Stimulated activated CD4-positive, alpha-beta T cell treated with anti-CD3 and anti-CD28 coated beads, Interleukin-1b, Interleukin-23, amount 100 ng/mL, for 4 hours (primary cell): ENCODE results near the gene RNF223.
"Not testable (repeated sequence)": the region's sequence is repeated elsewhere in the genome, so short reads cannot be mapped to it uniquely, and the experiment has no call there.

Source experiments
- DNase-seq, 2 donors: peaks; one replicate each; pipeline ENCODE4 v3.0.0-alpha.2; 2020; ENCODE audit warnings: low read depth in 2 of 2

Gene RNF223

GRCh38 chr1:1059494-1060280 lies 14.4 kb downstream of the RNF223 start:
- DNase-seq, result peak; percentile 91 to 96

- DNase-seq, result peak in 1 of 2 donors; percentile 22
Measured at GRCh38 chr1:1058921-1059493, 15.1 kb downstream of the RNF223 start.

- no peak for DNase-seq
Measured at GRCh38 chr1:1058088-1058905, 15.8 kb downstream of the RNF223 start.

- not testable (repeated sequence) for DNase-seq
Measured at GRCh38 chr1:1057769-1058087, 16.4 kb downstream of the RNF223 start.

DNA sequence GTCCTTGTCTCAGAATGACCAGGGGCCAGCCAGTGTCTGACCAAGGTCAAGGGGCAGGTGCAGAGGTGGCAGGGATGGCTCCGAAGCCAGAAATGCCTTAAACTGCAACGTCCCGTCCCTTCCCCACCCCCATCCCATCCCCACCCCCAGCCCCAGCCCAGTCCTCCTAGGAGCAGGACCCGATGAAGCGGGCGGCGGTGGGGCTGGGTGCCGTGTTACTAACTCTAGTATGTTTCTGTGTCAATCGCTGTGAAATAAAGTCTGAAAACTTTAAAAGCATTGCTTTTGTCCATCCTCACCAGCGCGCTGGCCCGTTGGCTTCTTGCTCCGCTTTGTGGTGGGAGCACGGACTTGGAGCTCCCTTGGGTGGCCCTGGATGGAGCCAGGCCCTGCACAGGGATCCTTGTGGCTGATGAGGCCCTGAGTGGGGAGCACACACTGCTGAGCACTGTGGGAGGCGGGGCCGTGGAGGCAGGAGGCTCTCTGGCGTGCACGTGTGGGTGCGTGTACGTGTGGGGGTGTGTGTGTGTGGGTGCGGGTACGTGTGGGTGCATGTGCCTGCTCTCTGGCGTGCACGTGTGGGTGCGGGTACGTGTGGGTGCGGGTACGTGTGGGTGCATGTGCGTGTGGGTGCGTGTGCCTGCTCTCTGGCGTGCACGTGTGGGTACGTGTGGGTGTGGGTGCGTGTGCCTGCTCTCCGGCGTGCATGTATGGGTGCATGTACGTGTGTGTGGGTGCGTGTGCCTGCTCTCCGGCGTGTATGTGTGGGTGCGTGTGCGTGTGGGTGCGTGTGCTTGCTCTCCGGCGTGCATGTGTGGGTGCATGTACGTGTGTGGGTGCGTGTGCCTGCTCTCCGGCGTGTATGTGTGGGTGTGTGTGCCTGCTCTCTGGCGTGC lies 18.0 kb downstream of the RNF223 start:
- no peak for DNase-seq

DNA sequence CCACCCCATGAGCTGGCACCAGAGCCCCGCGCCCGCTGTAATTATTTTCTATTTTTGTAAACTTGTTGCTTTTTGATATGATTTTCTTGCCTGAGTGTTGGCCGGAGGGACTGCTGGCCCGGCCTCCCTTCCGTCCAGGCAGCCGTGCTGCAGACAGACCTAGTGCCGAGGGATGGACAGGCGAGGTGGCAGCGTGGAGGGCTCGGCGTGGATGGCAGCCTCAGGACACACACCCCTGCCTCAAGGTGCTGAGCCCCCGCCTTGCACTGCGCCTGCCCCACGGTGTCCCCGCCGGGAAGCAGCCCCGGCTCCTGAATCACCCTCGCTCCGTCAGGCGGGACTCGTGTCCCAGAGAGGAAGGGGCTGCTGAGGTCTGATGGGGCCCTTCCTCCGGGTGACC lies 19.1 kb downstream of the RNF223 start:
- no peak for DNase-seq

DNA sequence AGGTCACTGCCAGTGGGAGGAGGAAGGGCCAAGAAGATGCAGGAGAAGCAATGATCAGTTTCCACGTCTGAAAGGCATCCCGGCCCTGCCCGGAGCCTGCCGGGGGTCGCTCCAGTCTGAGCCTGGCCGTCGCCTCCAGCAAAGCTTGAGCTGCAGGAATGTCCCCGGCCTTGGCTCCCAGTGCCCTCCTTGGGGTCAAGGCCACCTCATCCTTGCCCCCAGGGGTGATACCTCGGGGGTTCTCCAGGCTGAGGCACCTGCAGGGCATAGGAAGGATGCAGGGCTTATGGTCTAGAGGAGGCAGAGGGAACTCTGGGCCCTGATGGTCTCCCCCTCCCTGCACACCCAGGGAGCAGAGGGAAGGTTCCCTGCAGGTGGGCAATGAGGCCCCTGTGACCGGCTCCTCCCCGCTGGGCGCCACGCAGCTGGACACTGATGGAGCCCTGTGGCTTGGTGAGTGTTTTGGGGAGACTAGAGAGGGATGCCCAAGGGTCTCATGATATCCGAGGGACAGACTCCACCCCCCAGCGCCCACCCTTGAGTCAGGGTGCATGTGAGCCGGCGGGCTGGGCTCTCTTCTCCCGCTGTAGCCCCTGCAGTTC lies 19.9 kb downstream of the RNF223 start:
- no peak for DNase-seq

- no peak for DNase-seq
Measured at GRCh38 chr1:1053682-1054081, 20.4 kb downstream of the RNF223 start.

DNA sequence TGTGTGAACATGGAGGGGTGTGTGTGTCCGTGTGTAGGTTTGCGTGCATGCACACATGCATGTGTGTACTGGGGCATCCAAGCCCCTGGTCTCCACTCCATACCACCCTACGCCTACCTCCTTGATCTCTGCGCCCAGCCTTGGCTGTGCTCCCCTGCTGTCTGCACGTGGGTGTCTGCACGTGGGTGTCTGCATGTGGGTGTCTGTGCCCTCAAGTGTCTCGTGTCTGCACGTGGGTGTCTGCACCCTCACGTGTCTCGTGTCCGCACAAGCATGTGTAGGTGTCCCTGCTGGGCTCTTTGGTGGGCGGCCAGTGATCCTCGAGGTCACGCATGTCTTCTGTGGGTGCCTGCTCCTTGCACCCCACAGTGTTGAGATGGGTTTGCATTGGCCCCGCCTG lies 21.1 kb downstream of the RNF223 start:
- DNase-seq, result no peak

DNA sequence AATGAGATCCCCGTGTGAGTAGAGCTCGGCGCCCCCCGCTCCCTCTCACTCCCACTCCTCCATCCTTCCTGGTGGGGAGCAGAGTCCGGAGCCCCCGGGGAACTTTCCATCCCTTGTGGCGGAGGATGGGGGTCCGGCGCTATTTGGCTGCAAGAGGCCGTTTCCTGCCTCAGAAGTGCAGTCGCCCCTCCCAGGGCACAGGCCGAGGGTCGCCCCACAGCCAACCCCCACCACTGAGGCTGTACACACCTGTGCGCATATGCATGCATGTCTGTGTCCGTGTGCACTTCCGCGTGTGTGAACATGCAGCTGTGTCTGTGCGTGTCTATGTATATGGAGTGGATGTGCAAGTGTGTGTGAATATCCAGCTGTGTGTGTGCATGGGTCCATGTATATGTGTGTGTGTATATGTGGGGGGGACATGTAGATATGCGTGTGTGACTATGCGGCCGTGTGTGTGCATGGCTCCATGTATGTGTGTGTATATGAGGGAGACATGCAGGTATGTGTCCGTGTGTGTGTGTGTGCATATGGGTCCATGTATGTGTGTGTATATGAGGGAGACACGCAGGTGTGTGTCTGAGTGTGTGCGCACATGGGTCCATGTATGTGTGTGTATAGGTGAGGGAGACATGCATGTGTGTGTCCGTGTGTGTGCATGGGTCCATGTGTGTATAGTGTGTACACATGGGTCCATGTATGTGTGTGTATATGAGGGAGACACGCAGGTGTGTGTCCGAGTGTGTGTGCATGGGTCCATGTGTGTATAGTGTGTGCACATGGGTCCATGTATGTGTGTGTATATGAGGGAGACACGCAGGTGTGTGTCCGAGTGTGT lies 21.9 kb downstream of the RNF223 start:
- DNase-seq, result no peak

DNA sequence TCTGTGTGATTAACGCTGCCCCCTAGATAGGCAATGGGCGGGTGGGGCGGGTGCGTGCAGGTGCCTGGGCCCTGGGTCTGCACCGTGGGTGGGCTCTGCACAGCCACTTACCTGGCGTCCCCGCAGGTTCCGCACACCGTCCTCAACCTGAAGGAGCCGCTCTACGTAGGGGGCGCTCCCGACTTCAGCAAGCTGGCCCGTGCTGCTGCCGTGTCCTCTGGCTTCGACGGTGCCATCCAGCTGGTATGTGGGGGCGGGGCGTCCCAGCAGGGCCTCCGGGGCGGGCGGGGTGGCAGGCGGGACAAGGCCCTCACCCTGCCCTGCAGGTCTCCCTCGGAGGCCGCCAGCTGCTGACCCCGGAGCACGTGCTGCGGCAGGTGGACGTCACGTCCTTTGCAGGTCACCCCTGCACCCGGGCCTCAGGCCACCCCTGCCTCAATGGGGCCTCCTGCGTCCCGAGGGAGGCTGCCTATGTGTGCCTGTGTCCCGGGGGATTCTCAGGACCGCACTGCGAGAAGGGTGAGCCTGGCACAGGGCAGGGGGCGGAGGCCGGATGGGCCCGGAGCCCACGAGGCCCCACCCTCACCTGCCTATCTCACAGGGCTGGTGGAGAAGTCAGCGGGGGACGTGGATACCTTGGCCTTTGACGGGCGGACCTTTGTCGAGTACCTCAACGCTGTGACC lies 22.8 kb downstream of the RNF223 start:
- DNase-seq, result no peak

DNA sequence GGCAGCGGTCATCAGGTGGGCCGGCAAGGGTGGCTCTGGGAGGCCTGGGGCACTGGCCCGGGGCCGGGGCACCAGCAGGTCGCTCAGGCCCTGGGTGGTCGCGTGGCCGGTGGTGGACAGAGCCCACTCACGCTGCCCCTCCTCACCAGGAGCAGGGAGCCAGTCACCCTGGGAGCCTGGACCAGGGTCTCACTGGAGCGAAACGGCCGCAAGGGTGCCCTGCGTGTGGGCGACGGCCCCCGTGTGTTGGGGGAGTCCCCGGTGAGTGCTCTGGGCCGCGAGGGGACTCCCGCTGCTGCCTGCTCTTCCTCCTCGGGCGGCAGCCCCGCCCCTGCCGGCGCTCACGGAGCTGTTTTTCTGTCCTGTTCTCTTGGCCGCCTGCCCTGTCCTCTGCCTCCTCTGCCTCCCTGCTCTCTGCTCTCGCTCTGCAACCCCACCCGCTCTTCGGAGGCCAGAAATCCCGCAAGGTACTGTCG lies 23.5 kb downstream of the RNF223 start:
- DNase-seq, result no peak

DNA sequence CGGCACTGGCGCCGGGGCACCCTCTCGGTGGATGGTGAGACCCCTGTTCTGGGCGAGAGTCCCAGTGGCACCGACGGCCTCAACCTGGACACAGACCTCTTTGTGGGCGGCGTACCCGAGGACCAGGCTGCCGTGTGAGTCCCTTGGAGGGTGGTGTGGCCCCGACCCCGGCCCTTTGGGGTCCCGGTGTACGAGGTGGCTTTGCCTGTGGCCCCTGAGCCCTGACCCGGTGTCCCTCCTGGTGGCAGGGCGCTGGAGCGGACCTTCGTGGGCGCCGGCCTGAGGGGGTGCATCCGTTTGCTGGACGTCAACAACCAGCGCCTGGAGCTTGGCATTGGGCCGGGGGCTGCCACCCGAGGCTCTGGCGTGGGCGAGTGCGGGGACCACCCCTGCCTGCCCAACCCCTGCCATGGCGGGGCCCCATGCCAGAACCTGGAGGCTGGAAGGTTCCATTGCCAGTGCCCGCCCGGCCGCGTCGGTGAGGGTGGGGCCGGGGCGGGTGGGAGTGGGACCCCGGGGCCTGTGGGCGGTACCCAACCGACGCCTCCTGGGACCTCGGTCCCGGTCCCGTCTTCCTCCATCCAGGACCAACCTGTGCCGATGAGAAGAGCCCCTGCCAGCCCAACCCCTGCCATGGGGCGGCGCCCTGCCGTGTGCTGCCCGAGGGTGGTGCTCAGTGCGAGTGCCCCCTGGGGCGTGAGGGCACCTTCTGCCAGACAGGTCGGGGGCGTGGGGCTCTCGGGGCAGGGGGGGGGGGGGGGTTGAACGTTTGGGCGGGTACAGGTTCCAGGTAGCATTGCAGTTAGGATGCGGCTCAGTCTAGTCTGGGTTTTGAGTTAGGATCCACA lies 24.6 kb downstream of the RNF223 start:
- DNase-seq, result no peak

GRCh38 chr1:1048765-1049164 lies 25.3 kb downstream of the RNF223 start:
- DNase-seq, result no peak

GRCh38 chr1:1047963-1048362 lies 26.1 kb downstream of the RNF223 start:
- no peak for DNase-seq

DNA sequence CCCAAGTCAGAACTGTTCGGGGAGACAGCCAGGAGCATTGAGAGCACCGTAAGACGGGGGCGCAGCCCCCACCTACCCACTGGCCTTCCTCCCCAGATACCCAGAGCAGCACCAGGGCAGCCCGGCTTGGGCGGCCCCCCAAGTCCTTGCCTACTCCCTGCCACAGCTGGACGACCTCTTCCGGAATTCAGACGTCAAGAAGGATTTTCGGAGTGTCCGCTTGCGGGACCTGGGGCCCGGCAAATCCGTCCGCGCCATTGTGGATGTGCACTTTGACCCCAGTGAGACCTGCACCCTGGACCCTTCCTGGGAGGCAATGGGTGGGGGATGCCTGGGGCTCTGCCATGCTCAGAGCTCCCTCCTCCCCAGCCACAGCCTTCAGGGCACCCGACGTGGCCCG lies 26.7 kb downstream of the RNF223 start:
- DNase-seq, result no peak

GRCh38 chr1:1046767-1047166 lies 27.3 kb downstream of the RNF223 start:
- no peak for DNase-seq

DNA sequence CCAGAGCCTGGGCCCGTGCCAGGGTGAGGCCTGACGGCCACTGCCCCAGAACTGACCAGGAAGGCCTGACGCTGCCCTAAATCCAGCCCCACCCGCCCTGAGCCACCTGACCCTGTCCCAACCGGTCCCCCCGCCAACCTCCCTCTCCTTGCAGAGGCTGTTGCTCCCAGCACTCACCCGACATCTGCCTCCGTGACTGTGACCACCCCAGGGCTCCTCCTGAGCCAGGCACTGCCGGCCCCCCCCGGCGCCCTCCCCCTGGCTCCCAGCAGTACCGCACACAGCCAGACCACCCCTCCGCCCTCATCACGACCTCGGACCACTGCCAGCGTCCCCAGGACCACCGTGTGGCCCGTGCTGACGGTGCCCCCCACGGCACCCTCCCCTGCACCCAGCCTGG lies 27.9 kb downstream of the RNF223 start:
- no peak for DNase-seq

DNA sequence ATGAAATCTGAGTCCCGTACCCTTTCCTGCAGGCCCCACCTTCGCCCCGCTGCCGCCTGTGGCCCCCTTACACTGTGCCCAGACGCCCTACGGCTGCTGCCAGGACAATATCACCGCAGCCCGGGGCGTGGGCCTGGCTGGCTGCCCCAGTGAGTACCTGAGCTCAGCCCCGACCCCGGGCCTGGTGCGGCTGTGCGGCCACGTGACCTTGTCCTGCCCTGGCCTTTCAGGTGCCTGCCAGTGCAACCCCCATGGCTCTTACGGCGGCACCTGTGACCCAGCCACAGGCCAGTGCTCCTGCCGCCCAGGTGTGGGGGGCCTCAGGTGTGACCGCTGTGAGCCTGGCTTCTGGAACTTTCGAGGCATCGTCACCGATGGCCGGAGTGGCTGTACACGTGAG lies 29.0 kb downstream of the RNF223 start:
- no peak for DNase-seq
